Measurements from ENCODE around the gene FGF5.
"Not testable (repeated sequence)": the region's sequence is repeated elsewhere in the genome, so short reads cannot be mapped to it uniquely, and the experiment has no call there.

GRCh38 chr4:80247484-80247883 is 19.0 kb upstream of the FGF5 start:
- TF ChIP-seq EZH2 (IDR thresholded peaks at IDR 0.05; ENCODE audit: low read depth); CTCF (conservative IDR thresholded peaks at IDR 0.05): not testable (repeated sequence)

Measured in PC-9 (cell line).